Progenitor cell of endocrine pancreas (in vitro differentiated cells): ENCODE results near the gene CD59. TPM values are rescaled to one million over a fixed set of nuclear protein-coding genes. Genes with fewer than 3 reads are reported as not detected.
A peak's percentile ranks its signal among the peaks of the same experiment; 100 is the strongest.

Experiments used
- DNase-seq: peaks from one replicate; pipeline ENCODE4 v3.0.0; 2021; ENCODE audit warnings: low spot score; ENCODE audit not compliant: unreplicated experiment
- H3K27ac Mint-ChIP-seq: 2 replicates; pipeline ENCODE4 v1.8.0; 2021; ENCODE audit warnings: mild to moderate bottlenecking, moderate library complexity, mixed read lengths
- H3K27me3 Mint-ChIP-seq: 2 replicates; pipeline ENCODE4 v1.8.0; 2021; ENCODE audit warnings: mixed read lengths
- H3K36me3 Mint-ChIP-seq: 2 replicates; pipeline ENCODE4 v1.8.0; 2022; ENCODE audit warnings: mixed read lengths; ENCODE audit not compliant: insufficient read depth
- H3K4me1 Mint-ChIP-seq: 2 replicates; pipeline ENCODE4 v1.8.0; 2021; ENCODE audit warnings: low read depth, mixed read lengths
- H3K4me3 Mint-ChIP-seq: 2 replicates; pipeline ENCODE4 v1.8.0; 2021; ENCODE audit warnings: low read depth, mild to moderate bottlenecking, moderate library complexity, mixed read lengths
- H3K9me3 Mint-ChIP-seq: 2 replicates; pipeline ENCODE4 v1.8.0; 2021; ENCODE audit warnings: low read depth, mixed read lengths
- total RNA-seq: library from RNA; stranded (reverse); gene quantifications from 2 replicates; pipeline ENCODE4 v1.2.1, GENCODE V29; 2021
- TF ChIP-seq, protein P1 (sequence below): fragments of 200-600 bp; sonication (generic); IDR thresholded peaks from one replicate; pipeline ENCODE4 v1.5.0; 2021; ENCODE audit warnings: antibody characterized with exemption, mild to moderate bottlenecking; ENCODE audit not compliant: unreplicated experiment

Gene CD59
- total RNA-seq, 1 donor from 2014 or later, result 214 TPM

DNA sequence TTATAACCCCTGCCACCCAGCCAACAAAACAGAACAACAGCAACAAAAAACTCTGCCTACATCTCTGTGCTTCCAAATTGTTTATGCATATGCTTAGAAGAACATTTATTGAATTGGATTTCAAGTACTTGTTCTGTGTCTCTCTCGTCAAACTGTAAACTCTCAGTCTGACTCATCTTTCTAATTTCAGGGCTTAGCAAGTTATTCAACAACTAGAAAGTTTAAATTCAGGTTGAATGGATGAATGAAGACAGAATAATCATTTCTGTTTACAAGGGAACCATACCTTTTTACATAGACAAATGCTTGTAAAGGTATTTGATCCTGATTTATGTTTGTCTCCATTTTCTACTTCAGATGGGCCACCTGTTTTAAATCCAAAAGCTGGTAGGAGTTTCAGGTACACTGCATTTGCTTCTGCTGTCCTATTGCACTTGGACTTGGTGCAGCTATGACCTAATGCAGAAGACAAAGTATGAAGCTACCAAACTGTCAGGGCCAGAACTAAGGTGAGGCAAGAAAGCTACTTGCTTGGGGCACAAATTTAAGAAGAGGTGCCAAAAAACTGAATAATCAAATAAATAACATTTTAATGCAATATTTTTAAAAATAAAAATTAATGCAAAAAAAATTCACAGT is 39.7 kb upstream of the CD59 start:
- no peaks in the 10 kb centered on the region for H3K36me3 Mint-ChIP-seq
- no peak overlapping the region for H3K27ac Mint-ChIP-seq
- H3K4me1 Mint-ChIP-seq, result peaks cover 18% of the 10 kb centered on the region
- DNase-seq, result no peak
- no peaks in the 10 kb centered on the region for H3K9me3 Mint-ChIP-seq
- TF ChIP-seq, protein P1, sequence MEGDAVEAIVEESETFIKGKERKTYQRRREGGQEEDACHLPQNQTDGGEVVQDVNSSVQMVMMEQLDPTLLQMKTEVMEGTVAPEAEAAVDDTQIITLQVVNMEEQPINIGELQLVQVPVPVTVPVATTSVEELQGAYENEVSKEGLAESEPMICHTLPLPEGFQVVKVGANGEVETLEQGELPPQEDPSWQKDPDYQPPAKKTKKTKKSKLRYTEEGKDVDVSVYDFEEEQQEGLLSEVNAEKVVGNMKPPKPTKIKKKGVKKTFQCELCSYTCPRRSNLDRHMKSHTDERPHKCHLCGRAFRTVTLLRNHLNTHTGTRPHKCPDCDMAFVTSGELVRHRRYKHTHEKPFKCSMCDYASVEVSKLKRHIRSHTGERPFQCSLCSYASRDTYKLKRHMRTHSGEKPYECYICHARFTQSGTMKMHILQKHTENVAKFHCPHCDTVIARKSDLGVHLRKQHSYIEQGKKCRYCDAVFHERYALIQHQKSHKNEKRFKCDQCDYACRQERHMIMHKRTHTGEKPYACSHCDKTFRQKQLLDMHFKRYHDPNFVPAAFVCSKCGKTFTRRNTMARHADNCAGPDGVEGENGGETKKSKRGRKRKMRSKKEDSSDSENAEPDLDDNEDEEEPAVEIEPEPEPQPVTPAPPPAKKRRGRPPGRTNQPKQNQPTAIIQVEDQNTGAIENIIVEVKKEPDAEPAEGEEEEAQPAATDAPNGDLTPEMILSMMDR, result no peak
- peaks cover 49% of the 10 kb centered on the region for H3K27me3 Mint-ChIP-seq
- H3K4me3 Mint-ChIP-seq, result peak overlapping the region; percentile 82

DNA sequence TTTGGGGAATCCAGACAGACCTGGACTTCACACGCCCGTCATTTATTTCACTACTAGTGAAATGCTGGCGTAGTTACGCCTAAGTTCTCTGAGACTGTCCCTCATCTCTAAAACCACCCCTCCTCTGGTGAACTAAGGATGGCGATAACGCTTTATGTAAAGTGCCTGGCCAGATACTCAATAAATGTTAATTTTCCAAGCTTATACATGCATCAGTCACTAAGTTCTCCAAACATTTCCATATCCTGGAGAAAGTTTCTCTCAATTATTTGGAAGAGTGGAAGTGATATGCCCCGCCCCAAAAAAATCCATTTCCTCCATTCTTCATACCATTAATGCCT is 39.2 kb upstream of the CD59 start:
- H3K4me3 Mint-ChIP-seq, result peak overlapping the region; percentile 82
- peaks cover 18% of the 10 kb centered on the region for H3K4me1 Mint-ChIP-seq
- no peak overlapping the region for H3K27ac Mint-ChIP-seq
- peaks cover 49% of the 10 kb centered on the region for H3K27me3 Mint-ChIP-seq
- no peaks in the 10 kb centered on the region for H3K9me3 Mint-ChIP-seq
- no peak for DNase-seq
- no peaks in the 10 kb centered on the region for H3K36me3 Mint-ChIP-seq
- TF ChIP-seq, protein P1, result no peak

DNA sequence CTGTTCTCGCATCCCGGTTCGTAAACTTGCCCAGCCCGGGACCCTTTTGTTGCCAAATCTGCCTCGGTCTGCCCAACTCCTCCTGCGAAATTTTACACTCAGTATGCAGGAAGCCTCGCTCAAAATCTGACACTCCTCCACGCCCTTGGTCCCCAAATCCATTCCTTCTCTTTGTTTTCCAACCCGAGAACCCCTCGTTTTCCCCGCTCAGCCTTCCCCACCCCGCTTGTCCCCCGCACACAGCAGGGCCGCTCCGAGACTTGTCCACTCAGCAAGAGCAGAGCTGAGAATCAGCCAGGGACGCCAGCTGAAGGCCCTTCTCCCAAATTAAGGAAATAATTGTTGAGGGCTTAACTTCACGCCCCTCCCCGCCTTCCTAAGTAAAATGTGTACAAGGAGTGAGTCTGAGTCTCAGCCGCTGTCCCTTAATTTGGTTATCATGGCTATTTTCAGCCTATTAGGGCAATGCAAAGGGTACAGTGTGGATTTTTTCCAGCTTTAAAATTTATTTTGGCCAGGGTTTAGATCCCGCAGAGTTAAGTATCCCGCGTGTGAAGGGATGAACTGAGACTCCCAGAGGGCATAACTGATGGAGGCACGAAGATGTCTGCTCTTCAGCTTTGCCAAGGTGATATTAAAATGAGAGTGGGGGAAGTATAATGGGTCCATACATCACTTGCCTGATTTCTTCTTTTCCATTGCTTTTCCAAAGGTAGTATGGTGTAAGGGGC is 38.7 kb upstream of the CD59 start:
- peaks cover 44% of the 10 kb centered on the region for H3K27me3 Mint-ChIP-seq
- TF ChIP-seq, protein P1, result no peak
- H3K9me3 Mint-ChIP-seq, result no peaks in the 10 kb centered on the region
- H3K27ac Mint-ChIP-seq, result peak overlapping the region; percentile 95
- peaks cover 17% of the 10 kb centered on the region for H3K4me1 Mint-ChIP-seq
- DNase-seq, result no peak
- H3K4me3 Mint-ChIP-seq, result peak overlapping the region; percentile 82
- peaks cover 1% of the 10 kb centered on the region for H3K36me3 Mint-ChIP-seq

DNA sequence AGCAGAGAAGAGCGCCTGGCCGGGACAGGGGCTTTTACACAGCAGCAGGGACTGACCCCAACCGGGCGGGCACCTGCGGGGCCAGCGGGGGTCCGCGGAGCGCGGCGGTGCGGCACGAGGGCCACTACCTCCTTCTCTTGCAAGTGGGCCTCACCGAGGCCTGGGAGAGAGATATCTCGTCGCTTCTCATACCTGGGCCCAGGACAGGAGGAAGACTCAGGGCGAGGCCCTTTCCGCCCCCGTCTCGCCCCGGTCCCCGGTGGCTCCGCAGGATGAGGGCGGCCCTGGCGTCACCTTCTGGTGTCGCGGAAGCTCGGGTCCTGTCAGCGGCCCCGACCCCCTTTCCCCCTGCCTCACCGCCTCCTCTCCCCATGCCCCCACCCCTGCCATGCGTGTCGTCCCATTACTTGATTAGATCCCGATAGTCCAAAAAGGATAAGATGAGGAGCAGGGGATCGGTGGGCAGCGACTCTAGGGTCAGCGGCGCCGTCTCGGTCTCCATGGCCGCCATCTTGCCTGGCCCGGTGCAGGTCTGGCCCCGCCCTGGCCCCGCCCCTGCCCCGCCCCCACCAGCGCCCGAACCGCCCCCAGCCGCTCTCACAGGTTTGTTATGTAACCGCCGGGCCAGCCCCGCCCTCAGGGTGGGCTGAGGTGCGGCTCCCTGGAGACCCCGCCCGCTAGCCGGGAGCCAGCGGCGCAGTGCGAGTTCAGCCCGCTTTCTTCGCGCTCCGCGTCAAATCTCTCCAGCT is 37.9 kb upstream of the CD59 start, which contains the start of gene FBXO3:
Gene FBXO3, minus strand, starts transcription at position 534 of the 749 bp plus-strand sequence. Its CDS starts 23 bp downstream, at position 511.
- no peaks in the 10 kb centered on the region for H3K9me3 Mint-ChIP-seq
- peaks cover 5% of the 10 kb centered on the region for H3K36me3 Mint-ChIP-seq
- peaks cover 16% of the 10 kb centered on the region for H3K4me1 Mint-ChIP-seq
- peak within 1 kb of the TSS; percentile 93 for H3K4me3 Mint-ChIP-seq
- H3K27ac Mint-ChIP-seq, result peak within 1 kb of the TSS; percentile 97
- TF ChIP-seq, protein P1, result no peak
- peaks cover 40% of the 10 kb centered on the region for H3K27me3 Mint-ChIP-seq
- peak; percentile 84 for DNase-seq

DNA sequence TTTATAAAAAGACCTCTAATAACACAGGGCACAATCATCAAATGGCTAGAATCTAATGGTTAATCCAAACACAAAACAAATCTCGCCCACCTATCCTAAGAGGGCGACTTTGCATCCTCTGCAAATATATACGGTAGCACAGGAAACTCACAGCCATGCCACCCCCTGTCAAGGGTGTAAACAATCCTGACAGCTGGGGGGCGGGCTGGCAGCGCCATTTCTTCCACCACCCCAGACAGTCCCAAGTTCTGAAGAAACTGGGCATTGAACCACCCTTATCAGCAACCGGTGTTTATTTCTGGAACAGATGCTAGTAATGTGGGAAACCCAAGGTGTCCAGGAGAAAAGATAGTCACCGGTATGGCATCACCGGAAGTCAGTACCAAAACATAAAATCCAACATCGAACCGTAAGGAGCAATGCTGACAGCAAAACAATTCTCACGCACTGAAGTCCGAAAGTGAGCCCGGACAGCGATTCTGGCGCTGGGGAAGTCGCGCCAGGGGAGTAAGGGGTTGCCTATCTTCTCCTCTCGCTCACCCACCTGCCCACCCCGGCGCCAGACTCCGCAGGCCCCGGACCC is 37.3 kb upstream of the CD59 start:
- H3K36me3 Mint-ChIP-seq, result peaks cover 6% of the 10 kb centered on the region

More for the DNA sequence above, 37.3 kb upstream of the CD59 start:
- peaks cover 16% of the 10 kb centered on the region for H3K4me1 Mint-ChIP-seq
- no peaks in the 10 kb centered on the region for H3K9me3 Mint-ChIP-seq
- peak overlapping the region; percentile 88 for H3K27ac Mint-ChIP-seq
- DNase-seq, result no peak
- peaks cover 33% of the 10 kb centered on the region for H3K27me3 Mint-ChIP-seq
- H3K4me3 Mint-ChIP-seq, result peak overlapping the region; percentile 93
- TF ChIP-seq, protein P1, result no peak
